Measurements from ENCODE around the gene PLD1. TPM values are rescaled to one million over a fixed set of nuclear protein-coding genes. Genes with fewer than 3 reads are reported as not detected.

Gene PLD1
- total RNA-seq, 4 donors from 2014 or later = 7.0 to 17.1 (median 13.6) TPM

DNA sequence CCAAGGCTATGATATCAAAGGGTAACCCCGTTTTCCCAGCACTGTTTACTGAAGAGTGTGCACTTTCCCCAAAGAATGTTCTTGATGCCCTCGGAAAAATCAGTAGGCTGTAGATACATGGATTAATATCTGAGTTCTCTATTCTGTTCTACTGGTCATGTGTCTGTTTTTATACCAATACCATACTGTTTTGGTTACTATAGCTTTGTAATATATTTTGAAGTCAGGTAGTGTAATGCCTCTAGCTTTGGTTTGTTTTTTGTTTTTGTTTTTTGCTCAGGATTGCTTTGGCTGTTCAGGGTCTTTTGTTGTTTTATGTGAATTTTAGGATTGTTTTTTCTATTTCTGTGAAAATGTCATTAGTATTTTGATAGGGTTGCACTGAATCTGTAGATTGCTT lies 95.1 kb downstream of the PLD1 start:
- no peak overlapping the region for H3K4me3 ChIP-seq
- no peaks in the 10 kb centered on the region for H3K4me1 ChIP-seq
- TF ChIP-seq POLR2A (IDR thresholded peaks at IDR 0.05) (no peak), POLR2AphosphoS5 (IDR thresholded peaks at IDR 0.05) (no peak), EP300 (IDR thresholded peaks at IDR 0.05) (no peak)
- TF ChIP-seq, protein P1, sequence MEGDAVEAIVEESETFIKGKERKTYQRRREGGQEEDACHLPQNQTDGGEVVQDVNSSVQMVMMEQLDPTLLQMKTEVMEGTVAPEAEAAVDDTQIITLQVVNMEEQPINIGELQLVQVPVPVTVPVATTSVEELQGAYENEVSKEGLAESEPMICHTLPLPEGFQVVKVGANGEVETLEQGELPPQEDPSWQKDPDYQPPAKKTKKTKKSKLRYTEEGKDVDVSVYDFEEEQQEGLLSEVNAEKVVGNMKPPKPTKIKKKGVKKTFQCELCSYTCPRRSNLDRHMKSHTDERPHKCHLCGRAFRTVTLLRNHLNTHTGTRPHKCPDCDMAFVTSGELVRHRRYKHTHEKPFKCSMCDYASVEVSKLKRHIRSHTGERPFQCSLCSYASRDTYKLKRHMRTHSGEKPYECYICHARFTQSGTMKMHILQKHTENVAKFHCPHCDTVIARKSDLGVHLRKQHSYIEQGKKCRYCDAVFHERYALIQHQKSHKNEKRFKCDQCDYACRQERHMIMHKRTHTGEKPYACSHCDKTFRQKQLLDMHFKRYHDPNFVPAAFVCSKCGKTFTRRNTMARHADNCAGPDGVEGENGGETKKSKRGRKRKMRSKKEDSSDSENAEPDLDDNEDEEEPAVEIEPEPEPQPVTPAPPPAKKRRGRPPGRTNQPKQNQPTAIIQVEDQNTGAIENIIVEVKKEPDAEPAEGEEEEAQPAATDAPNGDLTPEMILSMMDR (IDR thresholded peaks at IDR 0.05) = no peak
- no peak overlapping the region for H3K27ac ChIP-seq
- H3K36me3 ChIP-seq = peaks cover 0 to 22% of the 10 kb centered on the region in 2 donors
- H3K27me3 ChIP-seq = no peaks in the 10 kb centered on the region
- H3K9me3 ChIP-seq = no peaks in the 10 kb centered on the region
- no peak for ATAC-seq
- WGBS, 2 donors (ENCODE audit: low coverage in 1 of 2) = 95 to 100% methylated on average over 1 to 2 of the region's 2 CpGs

GRCh38 chr3:171712171-171712938 lies 97.9 kb downstream of the PLD1 start:
- H3K27me3 ChIP-seq = no peaks in the 10 kb centered on the region
- no peak overlapping the region for H3K4me3 ChIP-seq
- no peak overlapping the region for H3K27ac ChIP-seq
- peaks cover 0 to 36% of the 10 kb centered on the region in 2 donors for H3K36me3 ChIP-seq
- no peak for ATAC-seq
- WGBS, 2 donors (ENCODE audit: low coverage in 1 of 2) = 53 to 71% methylated on average over 3 to 8 of the region's 8 CpGs
- no peak for TF ChIP-seq POLR2AphosphoS5 (IDR thresholded peaks at IDR 0.05)
- TF ChIP-seq POLR2A (IDR thresholded peaks at IDR 0.05) = no peak
- TF ChIP-seq, protein P1 (IDR thresholded peaks at IDR 0.05) = no peak
- no peak for TF ChIP-seq EP300 (IDR thresholded peaks at IDR 0.05)
- no peaks in the 10 kb centered on the region for H3K9me3 ChIP-seq
- H3K4me1 ChIP-seq = no peaks in the 10 kb centered on the region

- no peaks in the 10 kb centered on the region for H3K27me3 ChIP-seq
- TF ChIP-seq, protein P1 (IDR thresholded peaks at IDR 0.05) = no peak
- TF ChIP-seq POLR2A (IDR thresholded peaks at IDR 0.05) (no peak), EP300 (IDR thresholded peaks at IDR 0.05) (no peak), POLR2AphosphoS5 (IDR thresholded peaks at IDR 0.05) (no peak)
- H3K36me3 ChIP-seq = peaks cover 0 to 36% of the 10 kb centered on the region in 2 donors
- no peak overlapping the region for H3K4me3 ChIP-seq
- H3K9me3 ChIP-seq = no peaks in the 10 kb centered on the region
- H3K4me1 ChIP-seq = no peaks in the 10 kb centered on the region
- 84% methylated on average over 3 of the region's 3 CpGs for WGBS, 2 donors (ENCODE audit: low coverage in 1 of 2)
- ATAC-seq = no peak
- no peak overlapping the region for H3K27ac ChIP-seq
These were observed 98.7 kb downstream of the PLD1 start for GRCh38 chr3:171711461-171712170.

GRCh38 chr3:171710359-171710758 lies 99.9 kb downstream of the PLD1 start:
- TF ChIP-seq POLR2A (IDR thresholded peaks at IDR 0.05) (no peak), EP300 (IDR thresholded peaks at IDR 0.05) (no peak), POLR2AphosphoS5 (IDR thresholded peaks at IDR 0.05) (no peak)
- TF ChIP-seq, protein P1 (IDR thresholded peaks at IDR 0.05) = no peak
- H3K27ac ChIP-seq = no peak overlapping the region
- H3K4me1 ChIP-seq = no peaks in the 10 kb centered on the region
- WGBS, 2 donors (ENCODE audit: low coverage in 1 of 2) = 100% methylated on average over 4 to 7 of the region's 17 CpGs
- H3K27me3 ChIP-seq = no peaks in the 10 kb centered on the region
- peaks cover 0 to 36% of the 10 kb centered on the region in 2 donors for H3K36me3 ChIP-seq
- no peak overlapping the region for H3K4me3 ChIP-seq
- no peak for ATAC-seq
- H3K9me3 ChIP-seq = no peaks in the 10 kb centered on the region

All from gastroesophageal sphincter (tissue), 4 donors.